Neutrophil (primary cell): ENCODE data around the gene PNMA8C.
"Not testable (repeated sequence)": the region's sequence is repeated elsewhere in the genome, so short reads cannot be mapped to it uniquely, and the experiment has no call there.

Experiments
- H3K27ac ChIP-seq: fragments of 200-600 bp; sonication (generic); 2 replicates; pipeline ENCODE4 v1.5.1; 2016; ENCODE audit warnings: mild to moderate bottlenecking, moderate library complexity
- H3K27me3 ChIP-seq: fragments of 200-600 bp; sonication (generic); 2 replicates; pipeline ENCODE4 v1.6.0; 2016; ENCODE audit warnings: mild to moderate bottlenecking
- H3K36me3 ChIP-seq: fragments of 200-600 bp; sonication (generic); 2 replicates; pipeline ENCODE4 v1.5.1; 2017
- H3K4me1 ChIP-seq, 2 experiments: fragments of 200-600 bp in 1 of 2; sonication (generic) in 1 of 2; 1 replicate in 1 of 2; 2 replicates in 1 of 2; pipeline versions ENCODE4 v1.5.1 to v1.6.1; 2013 to 2016; ENCODE audit warnings: low read depth in 1 of 2, low read length in 1 of 2, mild to moderate bottlenecking in 1 of 2, moderate library complexity in 1 of 2; ENCODE audit not compliant: control insufficient read depth in 1 of 2, insufficient read depth in 1 of 2
- H3K4me3 ChIP-seq, 2 experiments: fragments of 200-600 bp in 1 of 2; sonication (generic) in 1 of 2; 1 replicate in 1 of 2; 2 replicates in 1 of 2; pipeline ENCODE4 v1.5.1; 2013 to 2016; ENCODE audit warnings: low read depth in 1 of 2, low read length in 1 of 2, mild to moderate bottlenecking in 1 of 2, moderate library complexity in 1 of 2
- H3K9me3 ChIP-seq: fragments of 200-600 bp; sonication (generic); 2 replicates; pipeline ENCODE4 v1.5.1; 2016
- TF ChIP-seq, protein P1 (sequence below): fragments of 200-600 bp; sonication (generic); IDR thresholded peaks from 2 replicates; pipeline ENCODE4 v1.5.1; 2016; ENCODE audit warnings: antibody characterized with exemption

PNMA8C gene

DNA sequence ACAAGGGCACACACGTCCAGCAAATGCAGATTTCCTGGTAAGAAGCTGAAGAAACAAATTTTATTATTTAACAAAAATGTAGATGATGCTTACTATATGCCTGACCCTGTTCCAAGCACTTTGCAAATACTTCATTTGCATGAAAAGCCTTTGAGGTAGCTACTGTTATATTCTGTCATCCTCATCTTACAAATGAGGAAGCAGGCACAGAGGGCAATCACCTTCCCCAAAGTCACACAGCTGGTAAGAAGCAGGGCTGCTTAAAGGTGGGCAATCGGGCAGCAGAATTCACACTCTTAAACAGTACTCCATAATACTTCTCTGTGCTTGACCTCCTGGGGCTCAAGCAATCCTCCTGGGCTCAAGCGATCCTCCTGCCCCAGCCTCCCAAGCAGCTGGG is 18.3 kb upstream of the PNMA8C start:
- TF ChIP-seq, protein P1, sequence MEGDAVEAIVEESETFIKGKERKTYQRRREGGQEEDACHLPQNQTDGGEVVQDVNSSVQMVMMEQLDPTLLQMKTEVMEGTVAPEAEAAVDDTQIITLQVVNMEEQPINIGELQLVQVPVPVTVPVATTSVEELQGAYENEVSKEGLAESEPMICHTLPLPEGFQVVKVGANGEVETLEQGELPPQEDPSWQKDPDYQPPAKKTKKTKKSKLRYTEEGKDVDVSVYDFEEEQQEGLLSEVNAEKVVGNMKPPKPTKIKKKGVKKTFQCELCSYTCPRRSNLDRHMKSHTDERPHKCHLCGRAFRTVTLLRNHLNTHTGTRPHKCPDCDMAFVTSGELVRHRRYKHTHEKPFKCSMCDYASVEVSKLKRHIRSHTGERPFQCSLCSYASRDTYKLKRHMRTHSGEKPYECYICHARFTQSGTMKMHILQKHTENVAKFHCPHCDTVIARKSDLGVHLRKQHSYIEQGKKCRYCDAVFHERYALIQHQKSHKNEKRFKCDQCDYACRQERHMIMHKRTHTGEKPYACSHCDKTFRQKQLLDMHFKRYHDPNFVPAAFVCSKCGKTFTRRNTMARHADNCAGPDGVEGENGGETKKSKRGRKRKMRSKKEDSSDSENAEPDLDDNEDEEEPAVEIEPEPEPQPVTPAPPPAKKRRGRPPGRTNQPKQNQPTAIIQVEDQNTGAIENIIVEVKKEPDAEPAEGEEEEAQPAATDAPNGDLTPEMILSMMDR = no peak
- no peak overlapping the region for H3K27ac ChIP-seq
- H3K9me3 ChIP-seq = no peaks in the 10 kb centered on the region
- H3K27me3 ChIP-seq = peaks cover 22% of the 10 kb centered on the region
- no peaks in the 10 kb centered on the region for H3K4me1 ChIP-seq
- no peaks in the 10 kb centered on the region for H3K36me3 ChIP-seq
- no peak overlapping the region for H3K4me3 ChIP-seq

DNA sequence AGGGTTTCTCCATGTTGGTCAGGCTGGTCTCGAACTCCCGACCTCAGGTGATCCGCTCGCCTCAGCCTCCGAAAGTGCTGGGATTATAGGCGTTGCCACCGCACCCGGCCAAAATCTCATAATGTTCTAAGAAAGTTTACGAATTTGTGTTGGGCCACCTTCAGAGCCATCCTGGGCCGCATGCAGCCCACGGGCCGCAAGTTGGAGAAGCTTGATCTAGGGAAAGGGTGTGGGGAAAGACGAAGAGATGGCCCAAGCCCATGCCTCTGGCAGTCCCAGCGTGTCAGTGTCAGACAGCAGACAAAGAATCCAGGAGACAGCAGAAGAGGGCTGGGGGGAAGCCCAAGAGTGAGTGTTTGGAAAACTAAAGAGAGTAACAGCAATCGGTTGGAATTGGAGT is 17.3 kb upstream of the PNMA8C start:
- no peak overlapping the region for H3K4me3 ChIP-seq
- TF ChIP-seq, protein P1 = no peak
- peaks cover 15% of the 10 kb centered on the region for H3K27me3 ChIP-seq
- H3K9me3 ChIP-seq = no peaks in the 10 kb centered on the region
- H3K4me1 ChIP-seq = no peaks in the 10 kb centered on the region
- no peaks in the 10 kb centered on the region for H3K36me3 ChIP-seq
- H3K27ac ChIP-seq = no peak overlapping the region

DNA sequence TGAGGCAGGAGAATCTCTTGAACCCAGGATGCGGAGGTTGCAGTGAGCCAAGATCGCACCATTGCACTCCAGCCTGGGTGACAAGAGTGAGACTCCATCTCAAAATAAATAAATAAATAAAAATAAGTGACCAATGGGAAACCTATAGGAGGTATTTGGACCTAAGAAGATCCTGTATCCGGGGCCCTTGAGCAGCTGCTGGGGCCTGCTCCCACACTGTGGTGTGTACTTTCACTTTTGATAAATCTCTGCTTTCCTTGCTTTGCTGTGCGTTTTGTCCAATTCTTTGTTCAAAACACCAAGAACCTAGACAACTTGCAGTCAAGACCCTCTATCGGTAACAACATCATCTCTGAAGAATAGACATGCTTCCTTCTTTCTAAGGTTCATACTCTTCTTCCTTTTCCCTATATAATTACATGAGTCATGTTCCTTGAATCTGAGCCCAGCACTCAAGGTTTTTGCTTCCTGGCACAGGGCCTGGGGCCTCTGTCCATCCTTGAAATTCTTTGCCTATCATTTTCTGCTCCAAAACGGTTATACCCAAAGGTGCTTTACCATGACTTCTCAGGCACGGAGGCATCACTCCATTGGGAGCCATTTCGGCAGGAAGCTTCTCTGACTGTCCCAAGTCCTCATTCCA is 14.2 kb upstream of the PNMA8C start:
- Histone ChIP-seq H3K4me3 (no peak overlapping the region), H3K36me3 (no peaks in the 10 kb centered on the region), H3K4me1 (no peaks in the 10 kb centered on the region), H3K27ac (no peak overlapping the region), H3K9me3 (no peaks in the 10 kb centered on the region), H3K27me3 (peaks cover 12% of the 10 kb centered on the region)
- TF ChIP-seq, protein P1 = no peak

DNA sequence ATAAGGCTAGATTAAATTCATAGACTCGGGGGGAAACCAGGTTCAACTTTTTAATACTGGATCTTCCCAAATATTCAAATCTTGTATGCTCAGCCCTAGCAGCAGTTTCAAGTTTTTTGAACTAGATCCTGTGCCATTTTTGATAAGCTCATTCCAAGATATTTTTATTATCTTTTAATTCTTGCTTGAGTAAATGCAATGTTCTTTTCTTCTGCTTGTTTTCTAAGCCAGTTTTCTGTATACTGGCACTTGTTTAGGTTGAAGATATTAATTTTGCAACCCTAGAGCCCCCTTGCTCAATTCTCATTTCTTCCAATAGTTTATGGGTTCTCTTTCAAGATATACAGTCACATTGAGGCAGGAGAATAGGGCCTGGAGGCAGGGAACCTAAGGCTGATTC is 13.1 kb upstream of the PNMA8C start:
- Histone ChIP-seq H3K27ac (no peak overlapping the region), H3K27me3 (peaks cover 1% of the 10 kb centered on the region), H3K36me3 (no peaks in the 10 kb centered on the region), H3K4me1 (no peaks in the 10 kb centered on the region), H3K9me3 (no peaks in the 10 kb centered on the region), H3K4me3 (no peak overlapping the region)
- TF ChIP-seq, protein P1 = no peak

DNA sequence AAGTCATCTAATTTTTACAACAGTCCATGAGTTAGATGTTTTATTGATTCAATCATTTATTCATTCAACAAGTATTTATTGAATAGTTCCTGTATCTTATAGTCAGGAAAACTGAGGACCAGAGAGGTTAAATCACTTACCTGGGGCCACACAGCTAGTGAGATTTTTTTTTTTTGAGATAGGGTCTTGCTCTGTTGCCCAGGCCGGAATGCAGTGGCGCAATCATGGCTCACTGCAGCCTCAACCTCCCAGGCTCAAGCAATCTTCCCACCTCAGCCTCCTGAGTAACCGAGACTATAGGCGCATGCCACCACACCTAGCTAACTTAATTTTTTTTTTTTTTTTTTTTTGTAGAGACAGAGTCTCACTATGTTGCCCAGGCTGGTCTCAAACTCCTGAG is 7.0 kb upstream of the PNMA8C start:
- H3K9me3 ChIP-seq, H3K36me3 ChIP-seq, H3K27ac ChIP-seq, H3K4me3 ChIP-seq, H3K4me1 ChIP-seq: not testable (repeated sequence)
- H3K27me3 ChIP-seq = peaks cover 33% of the 10 kb centered on the region

DNA sequence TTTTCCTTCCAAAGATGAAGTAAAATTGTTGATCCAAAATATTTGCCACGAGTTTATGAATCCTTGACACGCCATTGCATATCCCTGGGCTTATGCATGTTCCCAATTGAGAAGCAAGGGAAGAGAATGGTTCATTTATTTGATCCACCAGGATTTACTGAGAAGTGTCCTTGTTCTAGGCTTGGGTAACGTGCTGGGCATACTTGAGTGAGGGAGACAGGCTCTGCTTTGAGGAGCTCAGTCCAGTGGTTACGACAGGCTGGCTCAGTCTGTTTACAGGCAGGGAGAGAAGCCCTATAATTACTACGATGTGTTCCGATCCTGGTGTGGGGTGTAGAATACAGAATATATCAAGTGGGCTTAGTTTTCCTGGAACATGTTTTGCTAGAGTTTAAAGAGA is 6.3 kb upstream of the PNMA8C start:
- Histone ChIP-seq H3K36me3 (no peaks in the 10 kb centered on the region), H3K9me3 (no peaks in the 10 kb centered on the region), H3K4me1 (no peaks in the 10 kb centered on the region), H3K27ac (no peak overlapping the region), H3K27me3 (peaks cover 39% of the 10 kb centered on the region), H3K4me3 (no peak overlapping the region)
- TF ChIP-seq, protein P1 = no peak

DNA sequence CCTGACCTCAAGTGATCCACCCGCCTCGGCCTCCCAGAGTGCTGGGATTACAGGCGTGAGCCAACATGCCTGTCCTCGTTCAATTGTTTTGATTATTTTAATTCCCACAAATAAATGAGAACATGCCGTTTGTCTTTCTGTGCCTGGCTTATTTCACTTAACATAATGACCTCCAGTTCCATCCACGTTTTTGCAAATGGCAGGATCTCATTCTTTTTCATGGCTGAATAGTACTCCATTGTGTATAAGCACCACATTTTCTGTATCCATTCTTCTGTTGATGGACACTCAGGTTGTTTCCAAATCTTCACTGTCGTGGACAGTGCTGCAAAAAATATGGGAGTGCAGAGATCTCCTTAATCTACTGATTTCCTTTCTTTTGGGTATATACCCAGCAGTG is 4.7 kb upstream of the PNMA8C start:
- H3K27ac ChIP-seq, H3K4me3 ChIP-seq, H3K4me1 ChIP-seq, H3K36me3 ChIP-seq, H3K9me3 ChIP-seq: not testable (repeated sequence)
- peaks cover 55% of the 10 kb centered on the region for H3K27me3 ChIP-seq
